Mucosa of descending colon (tissue), 3 donors: ENCODE measurements around the gene TCERG1L. TPM values are rescaled to one million over a fixed set of nuclear protein-coding genes. Genes with fewer than 3 reads are reported as not detected.
"Not testable (repeated sequence)": the region's sequence is repeated elsewhere in the genome, so short reads cannot be mapped to it uniquely, and the experiment has no call there.

Experiments used
- ATAC-seq: fragments of 200-7000 bp; cut with Tn5 transposase; one replicate; pipeline ENCODE4 v1.9.1; 2020; ENCODE audit warnings: mild to moderate bottlenecking, moderate library complexity
- DNase-seq, 3 donors: peaks; one replicate each; pipeline ENCODE4 v3.0.0-alpha.2; 2020
- H3K36me3 ChIP-seq: fragments of 200-600 bp; one replicate; pipeline ENCODE4 v1.8.0; 2021; ENCODE audit warnings: low read depth, mild to moderate bottlenecking
- H3K4me1 ChIP-seq: fragments of 200-600 bp; one replicate; pipeline ENCODE4 v1.8.0; 2021; ENCODE audit warnings: low read depth, mild to moderate bottlenecking
- H3K4me3 ChIP-seq: fragments of 200-600 bp; one replicate; pipeline ENCODE4 v1.8.0; 2021; ENCODE audit warnings: mild to moderate bottlenecking
- H3K9me3 ChIP-seq: fragments of 200-600 bp; one replicate; pipeline ENCODE4 v1.8.0; 2021; ENCODE audit warnings: mild to moderate bottlenecking
- intact Hi-C, 2 donors: fragments of 100-400 bp; cut with DNase I in 1 of 2; cut with micrococcal nuclease in 1 of 2; formaldehyde crosslinking; loops; one replicate each; pipeline versions ENCODE4 v1.11.0 to v1.11.1; 2022; cut with DNase I, micrococcal nuclease
- total RNA-seq, 3 donors: library from RNA; stranded (reverse); fragmentation: NEBNext Ultra II Directional in 2 of 3; extraction: Animal tissue kit (Norgen Biotek cat#: 25700) in 2 of 3; gene quantifications; one replicate each; pipeline versions ENCODE4 v1.2.1 to v1.2.4, GENCODE V29; 2021 to 2023
- TF ChIP-seq, protein P1 (sequence below): fragments of 200-600 bp; IDR thresholded peaks from one replicate; pipeline ENCODE4 v1.8.0; 2022; ENCODE audit warnings: antibody characterized with exemption, mild to moderate bottlenecking
- donor health status: DM: no; HTN: no; CAD: no; lungs with moderate emphysema.
- donor health status: DM: no; HTN: no; CAD: no.
- donor health status: DM: no; HTN: yes; CAD: no.

TCERG1L gene
- total RNA-seq, 3 donors from 2014 or later, result not detected

DNA sequence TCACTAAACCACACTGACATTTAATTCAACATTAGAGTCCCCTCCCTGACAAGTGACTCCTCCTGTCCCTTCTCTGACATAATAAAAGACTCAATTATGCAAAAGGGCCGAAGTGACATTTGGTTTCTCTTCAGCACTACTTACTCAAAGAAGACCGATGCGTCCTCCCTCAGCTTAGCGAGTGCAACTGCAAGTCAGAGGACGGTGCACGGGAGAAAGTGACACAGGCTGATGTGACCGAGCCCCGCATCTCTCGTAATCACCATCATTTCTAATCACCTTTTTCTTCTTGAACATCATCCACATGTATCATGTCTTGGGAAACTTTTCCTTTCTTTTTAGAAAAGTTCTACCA is 155.7 kb downstream of the TCERG1L start:
- no peaks in the 10 kb centered on the region for H3K36me3 ChIP-seq
- DNase-seq (no peak), ATAC-seq (no peak)
- no peaks in the 10 kb centered on the region for H3K4me1 ChIP-seq
- intact Hi-C loops, result no loop called here
- peaks cover 12% of the 10 kb centered on the region for H3K9me3 ChIP-seq
- no peak overlapping the region for H3K4me3 ChIP-seq
- TF ChIP-seq, protein P1, sequence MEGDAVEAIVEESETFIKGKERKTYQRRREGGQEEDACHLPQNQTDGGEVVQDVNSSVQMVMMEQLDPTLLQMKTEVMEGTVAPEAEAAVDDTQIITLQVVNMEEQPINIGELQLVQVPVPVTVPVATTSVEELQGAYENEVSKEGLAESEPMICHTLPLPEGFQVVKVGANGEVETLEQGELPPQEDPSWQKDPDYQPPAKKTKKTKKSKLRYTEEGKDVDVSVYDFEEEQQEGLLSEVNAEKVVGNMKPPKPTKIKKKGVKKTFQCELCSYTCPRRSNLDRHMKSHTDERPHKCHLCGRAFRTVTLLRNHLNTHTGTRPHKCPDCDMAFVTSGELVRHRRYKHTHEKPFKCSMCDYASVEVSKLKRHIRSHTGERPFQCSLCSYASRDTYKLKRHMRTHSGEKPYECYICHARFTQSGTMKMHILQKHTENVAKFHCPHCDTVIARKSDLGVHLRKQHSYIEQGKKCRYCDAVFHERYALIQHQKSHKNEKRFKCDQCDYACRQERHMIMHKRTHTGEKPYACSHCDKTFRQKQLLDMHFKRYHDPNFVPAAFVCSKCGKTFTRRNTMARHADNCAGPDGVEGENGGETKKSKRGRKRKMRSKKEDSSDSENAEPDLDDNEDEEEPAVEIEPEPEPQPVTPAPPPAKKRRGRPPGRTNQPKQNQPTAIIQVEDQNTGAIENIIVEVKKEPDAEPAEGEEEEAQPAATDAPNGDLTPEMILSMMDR, result no peak

DNA sequence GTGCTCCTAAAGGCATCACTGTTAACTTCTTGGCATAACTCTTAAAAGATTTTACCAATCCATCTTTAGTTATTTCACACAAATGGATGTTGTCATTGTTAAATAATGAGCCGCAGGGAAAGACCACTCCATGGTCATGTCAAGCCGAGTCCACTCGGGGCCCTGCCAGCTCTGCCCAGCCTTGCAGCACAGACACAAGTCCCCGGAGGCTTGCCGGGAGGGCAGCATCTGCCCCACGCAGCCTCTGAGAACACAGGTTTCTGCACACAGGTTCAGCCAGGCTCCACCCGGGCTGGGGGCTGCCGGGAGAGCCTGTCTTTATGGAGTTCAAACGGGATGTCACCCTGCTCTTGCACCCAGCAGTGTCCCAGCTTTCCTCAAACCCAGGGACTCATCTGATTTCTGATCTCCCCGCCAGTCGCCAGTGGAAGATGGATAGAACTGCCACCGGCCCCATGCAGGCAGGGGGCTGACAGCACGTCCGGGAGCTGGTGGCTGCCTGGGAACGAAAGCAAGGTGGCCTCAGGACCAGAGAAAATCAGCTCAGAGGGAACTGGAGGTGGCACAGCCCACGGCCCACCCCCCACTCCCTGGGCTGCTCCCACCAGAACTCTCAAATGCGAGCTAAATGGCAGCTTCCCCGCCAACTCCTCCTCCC is 156.2 kb downstream of the TCERG1L start:
- TF ChIP-seq, protein P1, result no peak
- intact Hi-C loops, result no loop called here
- ATAC-seq (no peak), DNase-seq (no peak)
- Histone ChIP-seq H3K36me3 (no peaks in the 10 kb centered on the region), H3K4me1 (no peaks in the 10 kb centered on the region), H3K9me3 (peaks cover 12% of the 10 kb centered on the region), H3K4me3 (no peak overlapping the region)

DNA sequence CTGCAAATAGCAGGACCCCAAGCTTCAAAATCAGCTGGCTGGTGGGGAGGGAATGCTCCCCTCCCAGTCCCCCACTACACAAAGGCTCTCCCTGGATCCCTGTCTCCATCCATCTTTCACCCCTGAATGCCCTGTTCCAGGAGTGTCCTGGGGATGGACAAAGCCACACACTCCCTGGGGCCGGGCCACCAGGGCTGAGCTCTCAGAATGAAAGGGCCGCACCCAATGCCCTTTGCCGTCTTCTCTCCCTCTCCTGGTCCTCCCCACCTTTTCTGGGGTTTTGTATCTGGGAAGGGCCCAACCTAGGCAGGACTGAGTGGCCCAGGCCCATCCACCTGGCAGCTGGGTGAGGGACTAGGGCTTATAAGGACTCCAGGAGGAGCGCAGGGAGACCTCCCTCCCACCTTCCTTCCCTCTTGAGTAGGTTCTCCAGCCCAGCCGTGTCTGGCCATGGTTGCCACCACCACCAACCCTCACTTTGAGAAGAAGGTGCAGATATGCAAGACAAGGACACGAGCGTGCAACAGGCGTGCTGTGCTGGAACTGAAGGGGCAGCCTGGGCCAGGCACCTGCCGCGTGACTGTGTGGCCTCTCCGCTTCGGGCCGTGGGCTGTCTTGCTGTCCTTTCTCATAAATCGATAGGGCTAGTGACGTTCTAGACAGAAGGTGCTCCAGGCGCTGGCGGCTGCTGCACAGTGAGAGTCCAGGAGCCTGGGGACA is 157.1 kb downstream of the TCERG1L start:
- TF ChIP-seq, protein P1, result no peak
- peaks cover 12% of the 10 kb centered on the region for H3K9me3 ChIP-seq
- H3K4me3 ChIP-seq, result no peak overlapping the region
- ATAC-seq (no peak), DNase-seq (no peak)
- intact Hi-C loops, result no loop called here
- H3K36me3 ChIP-seq, result no peaks in the 10 kb centered on the region
- no peaks in the 10 kb centered on the region for H3K4me1 ChIP-seq

DNA sequence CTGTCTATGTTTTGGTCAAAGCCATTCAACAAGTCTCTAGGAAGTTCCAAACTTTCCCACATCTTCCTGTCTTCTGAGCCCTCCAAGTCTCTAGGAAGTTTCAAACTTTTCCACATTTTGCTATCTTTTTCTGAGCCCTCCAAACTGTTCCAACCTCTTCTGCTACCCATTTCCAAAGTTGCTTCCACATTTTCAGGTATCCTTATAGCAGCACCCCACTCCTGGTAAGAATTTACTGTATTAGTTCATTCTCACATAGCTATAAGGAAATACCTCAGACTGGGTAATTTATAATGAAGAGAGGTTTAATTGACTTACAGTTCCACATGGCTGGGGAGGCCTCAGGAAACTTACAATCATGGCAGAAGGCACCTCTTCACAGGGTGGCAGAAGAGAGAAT is 159.1 kb downstream of the TCERG1L start:
- ATAC-seq, DNase-seq, H3K36me3 ChIP-seq, intact Hi-C loops, H3K4me3 ChIP-seq, H3K4me1 ChIP-seq: not testable (repeated sequence)
- H3K9me3 ChIP-seq, result peaks cover 12% of the 10 kb centered on the region

DNA sequence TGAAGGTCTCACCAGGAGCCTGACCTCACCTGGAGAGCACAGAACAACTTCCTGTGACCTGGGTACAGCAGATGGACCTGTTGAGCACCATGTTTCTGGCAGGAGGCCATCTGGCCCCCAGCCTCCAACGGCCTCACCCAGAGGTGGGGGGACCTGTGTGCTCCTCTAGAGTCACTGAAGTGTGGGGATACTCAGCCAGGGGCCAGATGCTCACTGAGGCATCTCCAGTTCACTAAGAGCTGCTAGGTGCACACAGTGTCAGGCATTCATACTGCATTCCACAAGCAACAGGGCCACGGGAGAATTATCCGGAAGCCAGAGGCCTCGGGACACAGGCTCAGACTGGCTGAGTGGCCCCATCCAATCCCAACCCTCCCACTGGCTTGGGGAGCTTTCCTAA is 161.4 kb downstream of the TCERG1L start:
- intact Hi-C loops, result no loop called here
- Histone ChIP-seq H3K36me3 (no peaks in the 10 kb centered on the region), H3K9me3 (peaks cover 12% of the 10 kb centered on the region), H3K4me1 (no peaks in the 10 kb centered on the region), H3K4me3 (no peak overlapping the region)
- DNase-seq (no peak), ATAC-seq (no peak)
- TF ChIP-seq, protein P1, result no peak

DNA sequence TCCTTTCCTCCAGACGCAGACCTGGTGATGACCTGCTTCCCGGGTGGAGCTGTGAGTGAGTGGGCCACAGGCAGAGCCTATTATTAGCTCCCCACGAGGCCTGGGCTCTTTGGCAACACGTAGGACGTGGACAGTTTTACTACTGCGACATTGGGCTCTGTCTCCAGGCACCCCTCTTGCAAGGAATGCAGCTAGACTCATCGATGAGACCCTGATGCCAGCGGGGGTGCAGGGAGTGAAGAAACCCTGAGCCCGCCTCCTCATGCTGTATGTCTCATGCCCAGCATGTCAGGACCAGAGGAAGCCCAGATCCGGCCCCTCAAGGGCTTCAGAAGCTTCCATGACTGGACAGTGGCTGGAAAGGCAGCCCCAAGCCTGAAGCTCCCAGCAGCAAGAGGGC is 161.9 kb downstream of the TCERG1L start:
- Histone ChIP-seq H3K4me1 (no peaks in the 10 kb centered on the region), H3K36me3 (no peaks in the 10 kb centered on the region), H3K9me3 (peaks cover 12% of the 10 kb centered on the region), H3K4me3 (no peak overlapping the region)
- TF ChIP-seq, protein P1, result no peak
- no peak for DNase-seq
- ATAC-seq, result no peak
- intact Hi-C loops, result no loop called here
